Measurements from ENCODE around the gene FAM162B. TPM values are rescaled to one million over a fixed set of nuclear protein-coding genes. Genes with fewer than 3 reads are reported as not detected.
"Not testable (repeated sequence)": the region's sequence is repeated elsewhere in the genome, so short reads cannot be mapped to it uniquely, and the experiment has no call there.

The FAM162B gene
- total RNA-seq, 1 donor from 2014 or later = 4.7 TPM

GRCh38 chr6:116767715-116768114 lies 2.2 kb upstream of the FAM162B start:
- Histone ChIP-seq H3K27me3 (ENCODE audit: control insufficient read depth in 3 of 3, insufficient read depth in 3 of 3, low read length in 3 of 3) (peaks cover 19 to 23% (median 22%) of the 10 kb centered on the region in 3 donors), H3K4me1 (ENCODE audit: control insufficient read depth in 3 of 3, insufficient read depth in 3 of 3, low read length in 3 of 3) (peaks cover 5 to 10% (median 6%) of the 10 kb centered on the region in 3 donors), H3K27ac (ENCODE audit: low read depth, low read length) (no peak overlapping the region), H3K9ac (ENCODE audit: low read depth in 1 of 3, low read length in 3 of 3) (no peak overlapping the region), H3K4me3 (ENCODE audit: low read length in 3 of 3) (no peak overlapping the region), H3K9me3 (ENCODE audit: control insufficient read depth in 3 of 3, low read length in 3 of 3) (no peaks in the 10 kb centered on the region), H3K36me3 (ENCODE audit: control insufficient read depth in 3 of 3, insufficient read depth in 3 of 3, low read length in 3 of 3) (no peaks in the 10 kb centered on the region)

DNA sequence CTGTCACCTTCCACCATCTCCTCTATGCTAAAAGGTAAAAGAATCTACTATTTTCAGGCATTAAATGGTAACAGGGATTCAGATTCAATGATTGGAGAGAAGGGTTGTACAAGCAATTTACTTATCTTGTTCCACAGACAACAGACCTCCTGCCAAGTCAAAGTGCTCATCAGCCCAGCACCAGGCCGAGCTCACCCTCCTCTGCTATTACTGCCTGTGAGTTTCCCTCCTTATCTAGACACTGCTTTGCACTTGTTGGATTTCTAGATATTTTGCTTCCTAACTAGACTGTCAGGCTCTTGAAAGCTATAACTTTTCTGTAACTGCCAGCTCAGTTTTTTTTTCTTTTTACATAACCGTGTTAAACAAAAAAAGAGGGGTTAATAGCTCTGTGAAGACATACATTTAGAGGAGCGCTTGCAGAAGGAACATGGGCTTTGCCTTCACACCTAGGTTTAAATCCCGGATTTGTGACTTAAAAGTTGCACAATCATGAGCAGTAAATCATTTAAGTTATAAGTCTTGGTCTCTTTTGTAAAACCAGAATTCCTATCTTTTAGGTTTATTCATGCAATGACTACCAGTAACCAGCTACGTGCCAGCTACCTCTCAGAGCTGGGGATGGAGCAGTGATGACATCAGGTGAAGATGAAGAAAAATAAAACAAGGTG lies 1.1 kb upstream of the FAM162B start:
- Histone ChIP-seq H3K9me3 (ENCODE audit: control insufficient read depth in 3 of 3, low read length in 3 of 3) (no peaks in the 10 kb centered on the region), H3K4me3 (ENCODE audit: low read length in 3 of 3) (no peak overlapping the region), H3K27ac (ENCODE audit: low read depth, low read length) (no peak overlapping the region), H3K9ac (ENCODE audit: low read depth in 1 of 3, low read length in 3 of 3) (no peak overlapping the region), H3K4me1 (ENCODE audit: control insufficient read depth in 3 of 3, insufficient read depth in 3 of 3, low read length in 3 of 3) (peaks cover 5 to 10% (median 6%) of the 10 kb centered on the region in 3 donors), H3K27me3 (ENCODE audit: control insufficient read depth in 3 of 3, insufficient read depth in 3 of 3, low read length in 3 of 3) (peaks cover 19 to 23% (median 22%) of the 10 kb centered on the region in 3 donors), H3K36me3 (ENCODE audit: control insufficient read depth in 3 of 3, insufficient read depth in 3 of 3, low read length in 3 of 3) (no peaks in the 10 kb centered on the region)

- Histone ChIP-seq H3K9ac (ENCODE audit: low read depth in 1 of 3, low read length in 3 of 3) (peak overlapping the region in 2 of 3 donors; percentile 13 to 75), H3K27ac (ENCODE audit: low read depth, low read length) (peak overlapping the region; percentile 21), H3K36me3 (ENCODE audit: control insufficient read depth in 3 of 3, insufficient read depth in 3 of 3, low read length in 3 of 3) (no peaks in the 10 kb centered on the region), H3K4me1 (ENCODE audit: control insufficient read depth in 3 of 3, insufficient read depth in 3 of 3, low read length in 3 of 3) (peaks cover 5 to 10% (median 6%) of the 10 kb centered on the region in 3 donors), H3K9me3 (ENCODE audit: control insufficient read depth in 3 of 3, low read length in 3 of 3) (no peaks in the 10 kb centered on the region), H3K27me3 (ENCODE audit: control insufficient read depth in 3 of 3, insufficient read depth in 3 of 3, low read length in 3 of 3) (peaks cover 19 to 23% (median 22%) of the 10 kb centered on the region in 3 donors), H3K4me3 (ENCODE audit: low read length in 3 of 3) (peak overlapping the region; percentile 71 to 77 (median 72))
Observed at GRCh38 chr6:116764629-116764960, 924 bp downstream of the FAM162B start.

- Histone ChIP-seq H3K9me3 (ENCODE audit: control insufficient read depth in 3 of 3, low read length in 3 of 3) (no peaks in the 10 kb centered on the region), H3K9ac (ENCODE audit: low read depth in 1 of 3, low read length in 3 of 3) (no peak overlapping the region), H3K36me3 (ENCODE audit: control insufficient read depth in 3 of 3, insufficient read depth in 3 of 3, low read length in 3 of 3) (no peaks in the 10 kb centered on the region), H3K4me1 (ENCODE audit: control insufficient read depth in 3 of 3, insufficient read depth in 3 of 3, low read length in 3 of 3) (peaks cover 5 to 10% (median 6%) of the 10 kb centered on the region in 3 donors), H3K27me3 (ENCODE audit: control insufficient read depth in 3 of 3, insufficient read depth in 3 of 3, low read length in 3 of 3) (peaks cover 19 to 23% (median 22%) of the 10 kb centered on the region in 3 donors), H3K4me3 (ENCODE audit: low read length in 3 of 3) (peak overlapping the region in 2 of 3 donors; percentile 71 to 72), H3K27ac (ENCODE audit: low read depth, low read length) (no peak overlapping the region)
Observed at GRCh38 chr6:116763906-116764628, 1.5 kb downstream of the FAM162B start.

DNA sequence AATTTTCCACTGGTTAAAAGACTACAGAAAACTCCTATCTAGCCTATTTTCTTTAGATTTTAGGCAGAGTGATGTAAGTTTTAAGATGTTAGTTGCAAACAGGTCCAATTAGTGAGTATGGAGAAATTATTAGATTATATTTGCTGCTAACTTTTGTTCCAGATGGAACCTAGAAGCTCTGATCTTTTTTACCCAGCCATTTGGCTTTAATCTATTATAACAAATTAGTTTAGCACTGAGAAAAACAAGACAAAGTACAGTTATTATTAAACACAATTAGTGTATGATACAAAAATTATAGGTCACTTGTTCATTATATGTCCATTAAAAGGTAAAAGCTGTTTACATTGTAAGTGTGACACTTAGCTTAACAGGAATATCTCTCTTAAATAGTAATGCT lies 2.5 kb downstream of the FAM162B start:
- no peak overlapping the region for H3K4me3 ChIP-seq (ENCODE audit: low read length in 3 of 3)
- H3K9me3 ChIP-seq (ENCODE audit: control insufficient read depth in 3 of 3, low read length in 3 of 3) = no peaks in the 10 kb centered on the region
- no peak overlapping the region for H3K9ac ChIP-seq (ENCODE audit: low read depth in 1 of 3, low read length in 3 of 3)
- H3K36me3 ChIP-seq (ENCODE audit: control insufficient read depth in 3 of 3, insufficient read depth in 3 of 3, low read length in 3 of 3) = no peaks in the 10 kb centered on the region
- peaks cover 19 to 23% (median 22%) of the 10 kb centered on the region in 3 donors for H3K27me3 ChIP-seq (ENCODE audit: control insufficient read depth in 3 of 3, insufficient read depth in 3 of 3, low read length in 3 of 3)
- peaks cover 5 to 10% (median 6%) of the 10 kb centered on the region in 3 donors for H3K4me1 ChIP-seq (ENCODE audit: control insufficient read depth in 3 of 3, insufficient read depth in 3 of 3, low read length in 3 of 3)
- H3K27ac ChIP-seq (ENCODE audit: low read depth, low read length) = no peak overlapping the region

GRCh38 chr6:116762235-116762634 lies 3.3 kb downstream of the FAM162B start:
- Histone ChIP-seq H3K9me3 (ENCODE audit: control insufficient read depth in 3 of 3, low read length in 3 of 3) (no peaks in the 10 kb centered on the region), H3K27me3 (ENCODE audit: control insufficient read depth in 3 of 3, insufficient read depth in 3 of 3, low read length in 3 of 3) (peaks cover 19 to 23% (median 22%) of the 10 kb centered on the region in 3 donors), H3K27ac (ENCODE audit: low read depth, low read length) (no peak overlapping the region)

DNA sequence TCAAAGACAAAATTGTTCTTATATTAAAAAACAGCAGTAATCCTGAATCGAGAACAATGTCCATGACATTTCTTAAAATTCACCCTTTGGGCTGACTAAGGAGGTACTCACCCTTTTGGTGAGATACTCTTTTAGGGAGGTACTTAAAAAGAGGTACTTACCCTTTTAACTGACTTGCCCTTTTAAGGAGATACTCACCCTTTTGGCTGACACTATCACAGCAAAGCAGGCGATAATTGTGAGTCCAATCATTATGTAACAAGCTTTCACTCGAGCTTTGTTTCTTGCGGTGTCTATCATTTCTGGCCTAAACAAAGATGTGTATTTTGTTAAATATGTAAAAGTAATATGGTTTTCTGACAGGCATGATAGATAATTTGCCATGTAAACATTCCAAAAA lies 3.7 kb downstream of the FAM162B start:
- H3K9ac ChIP-seq (ENCODE audit: low read depth in 1 of 3, low read length in 3 of 3) = no peak overlapping the region
- no peak overlapping the region for H3K27ac ChIP-seq (ENCODE audit: low read depth, low read length)
- H3K27me3 ChIP-seq (ENCODE audit: control insufficient read depth in 3 of 3, insufficient read depth in 3 of 3, low read length in 3 of 3) = peaks cover 19 to 23% (median 22%) of the 10 kb centered on the region in 3 donors
- H3K4me1 ChIP-seq (ENCODE audit: control insufficient read depth in 3 of 3, insufficient read depth in 3 of 3, low read length in 3 of 3) = peaks cover 5 to 10% (median 6%) of the 10 kb centered on the region in 3 donors
- H3K4me3 ChIP-seq (ENCODE audit: low read length in 3 of 3) = no peak overlapping the region
- H3K9me3 ChIP-seq (ENCODE audit: control insufficient read depth in 3 of 3, low read length in 3 of 3) = no peaks in the 10 kb centered on the region
- H3K36me3 ChIP-seq (ENCODE audit: control insufficient read depth in 3 of 3, insufficient read depth in 3 of 3, low read length in 3 of 3) = no peaks in the 10 kb centered on the region

More at GRCh38 chr6:116762235-116762634, 3.3 kb downstream of the FAM162B start:
- Histone ChIP-seq H3K4me1 (ENCODE audit: control insufficient read depth in 3 of 3, insufficient read depth in 3 of 3, low read length in 3 of 3) (peaks cover 5 to 10% (median 6%) of the 10 kb centered on the region in 3 donors), H3K9ac (ENCODE audit: low read depth in 1 of 3, low read length in 3 of 3) (no peak overlapping the region), H3K4me3 (ENCODE audit: low read length in 3 of 3) (no peak overlapping the region), H3K36me3 (ENCODE audit: control insufficient read depth in 3 of 3, insufficient read depth in 3 of 3, low read length in 3 of 3) (no peaks in the 10 kb centered on the region)

DNA sequence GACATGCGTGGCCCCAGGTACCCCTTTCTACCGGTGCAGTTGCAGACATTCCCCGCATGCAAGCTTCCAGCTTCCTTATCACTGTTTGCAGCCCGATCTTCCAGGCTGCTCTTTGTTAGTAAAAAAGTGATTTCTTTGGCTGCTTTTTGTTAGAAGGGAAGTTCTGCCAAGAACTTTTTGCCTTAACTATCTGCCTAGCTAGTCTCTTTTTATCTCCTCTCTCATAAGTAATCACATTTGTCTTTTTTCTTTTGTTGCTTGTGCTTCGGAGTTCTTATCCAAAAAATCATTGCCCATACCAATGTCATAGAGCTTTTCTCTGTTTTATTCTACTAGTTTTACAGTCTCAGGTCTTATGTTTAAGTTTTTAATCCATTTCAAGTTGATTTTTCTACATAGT lies 20.3 kb downstream of the FAM162B start:
- Histone ChIP-seq H3K27ac (ENCODE audit: low read depth, low read length) (no peak overlapping the region), H3K9me3 (ENCODE audit: control insufficient read depth in 3 of 3, low read length in 3 of 3) (no peaks in the 10 kb centered on the region), H3K36me3 (ENCODE audit: control insufficient read depth in 3 of 3, insufficient read depth in 3 of 3, low read length in 3 of 3) (no peaks in the 10 kb centered on the region), H3K9ac (ENCODE audit: low read depth in 1 of 3, low read length in 3 of 3) (no peak overlapping the region), H3K4me1 (ENCODE audit: control insufficient read depth in 3 of 3, insufficient read depth in 3 of 3, low read length in 3 of 3) (no peaks in the 10 kb centered on the region), H3K4me3 (ENCODE audit: low read length in 3 of 3) (no peak overlapping the region), H3K27me3 (ENCODE audit: control insufficient read depth in 3 of 3, insufficient read depth in 3 of 3, low read length in 3 of 3) (no peaks in the 10 kb centered on the region)

DNA sequence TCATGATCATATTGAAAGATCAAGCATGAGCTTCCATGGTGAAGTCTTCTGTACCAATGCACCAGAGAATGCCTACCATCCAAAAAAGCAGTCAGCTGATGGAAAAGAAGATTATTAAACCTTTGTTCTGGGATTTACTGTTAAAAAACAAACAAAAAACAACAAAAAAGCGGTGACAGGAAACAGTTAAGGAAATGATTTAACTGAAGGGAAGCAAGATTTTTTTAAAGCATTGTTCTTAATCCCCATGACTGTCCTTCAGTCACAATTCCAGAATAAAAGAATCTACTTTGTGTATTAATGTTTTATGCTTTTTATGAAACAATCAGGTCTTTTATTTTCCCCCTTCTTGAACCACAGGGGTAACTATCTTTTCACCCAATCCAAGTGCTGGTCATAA lies 23.9 kb downstream of the FAM162B start:
- Histone ChIP-seq H3K27ac (ENCODE audit: low read depth, low read length) (no peak overlapping the region), H3K4me1 (ENCODE audit: control insufficient read depth in 3 of 3, insufficient read depth in 3 of 3, low read length in 3 of 3) (no peaks in the 10 kb centered on the region)

GRCh38 chr6:116740486-116740885 lies 25.0 kb downstream of the FAM162B start:
- not testable (repeated sequence) for H3K9ac ChIP-seq (ENCODE audit: low read depth in 1 of 3, low read length in 3 of 3)

More for the DNA sequence above, 23.9 kb downstream of the FAM162B start:
- no peak overlapping the region for H3K9ac ChIP-seq (ENCODE audit: low read depth in 1 of 3, low read length in 3 of 3)
- no peaks in the 10 kb centered on the region for H3K36me3 ChIP-seq (ENCODE audit: control insufficient read depth in 3 of 3, insufficient read depth in 3 of 3, low read length in 3 of 3)
- no peaks in the 10 kb centered on the region for H3K27me3 ChIP-seq (ENCODE audit: control insufficient read depth in 3 of 3, insufficient read depth in 3 of 3, low read length in 3 of 3)
- H3K9me3 ChIP-seq (ENCODE audit: control insufficient read depth in 3 of 3, low read length in 3 of 3) = no peaks in the 10 kb centered on the region
- no peak overlapping the region for H3K4me3 ChIP-seq (ENCODE audit: low read length in 3 of 3)

More at GRCh38 chr6:116740486-116740885, 25.0 kb downstream of the FAM162B start:
- H3K4me1 ChIP-seq (ENCODE audit: control insufficient read depth in 3 of 3, insufficient read depth in 3 of 3, low read length in 3 of 3); H3K36me3 ChIP-seq (ENCODE audit: control insufficient read depth in 3 of 3, insufficient read depth in 3 of 3, low read length in 3 of 3); H3K4me3 ChIP-seq (ENCODE audit: low read length in 3 of 3); H3K27ac ChIP-seq (ENCODE audit: low read depth, low read length); H3K27me3 ChIP-seq (ENCODE audit: control insufficient read depth in 3 of 3, insufficient read depth in 3 of 3, low read length in 3 of 3); H3K9me3 ChIP-seq (ENCODE audit: control insufficient read depth in 3 of 3, low read length in 3 of 3): not testable (repeated sequence)
